Activated T-cell treated with anti-CD3 and anti-CD28 coated beads for 48 hours (primary cell): ENCODE data around the gene TWIST2.

Source experiments
- DNase-seq: peaks from one replicate; pipeline ENCODE4 v3.0.0-alpha.2; 2020; ENCODE audit warnings: low read depth

The TWIST2 gene

DNA sequence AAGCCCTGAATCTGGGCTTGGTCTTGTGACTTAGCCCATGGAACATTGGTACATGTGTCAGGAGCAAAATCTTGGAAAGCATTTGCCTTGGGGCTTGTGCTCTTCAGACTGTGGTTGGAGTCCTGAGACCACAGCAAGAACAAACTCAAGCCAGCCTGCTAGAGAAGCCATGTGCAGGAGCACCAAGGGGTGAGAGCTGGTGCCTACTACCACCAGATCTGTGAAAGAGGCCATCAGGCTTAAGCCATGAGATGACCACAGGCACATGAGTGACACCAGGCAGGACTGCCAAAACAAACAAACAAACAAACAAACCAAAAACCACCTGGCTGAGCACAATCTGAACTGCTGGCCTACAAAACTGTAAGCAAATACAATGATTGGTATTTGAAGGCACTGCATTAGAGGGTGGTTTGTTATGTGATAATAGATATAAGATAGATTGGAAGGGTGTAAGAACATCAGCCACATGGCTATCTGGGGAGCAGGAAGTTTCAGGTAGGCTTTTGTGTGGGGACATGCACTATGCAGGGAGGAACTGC, 9.0 kb upstream of the TWIST2 start:
- no peak for DNase-seq

DNA sequence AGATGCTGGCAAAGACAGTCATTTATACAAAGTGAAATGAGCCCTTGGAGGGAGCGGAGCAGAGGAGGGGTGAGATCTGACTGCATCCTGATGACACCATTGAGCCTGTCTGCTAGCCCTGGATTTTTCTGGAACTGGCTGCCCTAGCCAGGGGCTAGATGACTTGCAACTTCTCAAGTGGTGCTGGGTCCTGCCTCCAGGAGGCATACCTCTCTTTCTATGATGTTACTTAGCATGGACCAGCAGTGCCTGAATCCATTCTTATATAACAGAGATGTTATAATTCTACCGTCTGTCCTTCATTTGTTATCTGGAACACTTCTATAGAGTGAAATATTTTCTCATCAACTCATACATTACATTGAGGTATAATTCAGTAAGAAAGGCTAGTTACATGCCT, 8.5 kb upstream of the TWIST2 start:
- DNase-seq: no peak

DNA sequence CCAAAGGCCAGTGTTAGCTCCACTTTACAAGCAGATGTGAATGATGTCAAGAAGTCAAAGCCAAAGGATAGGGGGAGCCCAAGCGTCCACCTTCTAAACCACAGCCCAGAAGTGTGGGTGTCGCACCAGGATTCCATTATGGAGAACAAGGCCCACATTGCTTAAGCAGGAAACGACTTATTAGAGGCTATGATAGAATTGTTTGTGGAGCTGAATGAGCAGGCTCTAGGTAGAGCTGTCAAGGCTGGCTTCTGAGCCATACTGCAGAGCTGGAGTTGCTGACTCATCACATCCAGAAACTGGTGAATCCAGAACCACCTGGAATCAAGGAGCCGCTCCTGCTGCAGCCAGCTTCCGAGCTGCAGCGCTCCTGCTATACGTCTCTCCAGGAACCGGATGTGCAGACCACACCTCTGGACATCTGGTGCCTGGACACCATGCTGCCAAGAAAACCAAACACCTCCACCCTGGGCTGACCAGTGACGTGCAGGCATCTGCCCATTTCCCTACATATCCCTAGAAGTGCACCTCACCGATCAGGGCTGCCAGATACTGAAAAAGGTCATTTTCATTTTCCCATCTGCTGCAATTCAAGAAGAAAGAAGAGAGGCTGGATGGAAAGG, 6.2 kb upstream of the TWIST2 start:
- no peak for DNase-seq

DNA sequence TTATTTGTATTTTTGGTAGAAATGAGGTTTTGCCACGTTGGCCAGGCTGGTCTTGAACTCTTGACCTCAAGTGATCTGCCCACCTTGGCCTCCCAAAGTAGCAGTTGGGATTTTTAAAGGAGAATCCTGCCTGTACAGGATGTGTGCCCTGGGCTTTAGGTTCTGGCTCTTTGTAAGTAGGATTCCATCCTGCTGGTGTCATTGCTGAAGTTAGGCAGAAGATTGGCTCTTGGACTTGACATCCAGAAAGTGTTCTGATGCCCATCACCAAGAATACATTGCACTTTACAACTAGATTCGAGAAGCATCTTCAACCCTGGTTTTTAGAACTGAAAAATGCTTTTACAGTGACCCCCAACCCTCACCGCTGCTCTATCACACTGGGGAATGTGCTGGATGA, 4.4 kb upstream of the TWIST2 start:
- no peak for DNase-seq

DNA sequence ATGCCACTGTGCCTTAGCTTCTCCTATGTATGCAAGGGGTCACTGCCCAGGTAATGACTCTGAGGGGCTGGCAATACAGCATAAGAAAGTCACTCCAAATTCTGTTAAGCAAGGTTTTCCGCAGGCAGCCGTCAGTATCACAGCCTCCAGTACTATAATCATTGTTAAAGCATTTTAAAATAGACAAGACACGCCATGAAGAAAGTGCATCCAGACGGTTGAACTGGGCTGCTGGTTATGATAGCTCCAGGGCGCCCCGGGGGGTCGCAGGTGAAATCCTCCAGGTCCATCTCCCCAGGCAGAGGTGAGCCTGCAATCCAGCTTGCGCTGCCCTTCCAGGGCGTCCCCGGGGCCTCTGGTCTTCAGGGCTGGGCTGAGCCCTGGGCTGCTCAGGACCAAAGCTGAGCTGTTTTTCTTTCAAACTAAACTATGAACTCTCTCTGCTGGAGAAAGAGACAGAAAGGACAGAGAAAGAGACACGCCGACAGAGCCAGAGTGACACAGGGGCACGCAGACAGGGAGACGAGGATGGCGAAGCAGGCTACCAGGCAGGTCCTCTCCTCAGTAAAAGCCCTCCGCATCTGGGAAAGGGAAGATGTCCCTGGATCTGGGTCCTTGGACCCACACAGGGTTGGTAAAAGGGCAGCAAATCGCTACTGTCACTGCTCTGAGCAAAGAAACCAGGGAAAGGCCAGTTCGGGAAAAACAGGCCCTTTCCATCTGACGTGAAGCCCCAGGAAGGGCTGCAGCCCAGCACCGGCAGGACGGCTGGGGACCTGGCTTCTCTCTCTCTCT, 2.1 kb upstream of the TWIST2 start:
- no peak for DNase-seq

DNA sequence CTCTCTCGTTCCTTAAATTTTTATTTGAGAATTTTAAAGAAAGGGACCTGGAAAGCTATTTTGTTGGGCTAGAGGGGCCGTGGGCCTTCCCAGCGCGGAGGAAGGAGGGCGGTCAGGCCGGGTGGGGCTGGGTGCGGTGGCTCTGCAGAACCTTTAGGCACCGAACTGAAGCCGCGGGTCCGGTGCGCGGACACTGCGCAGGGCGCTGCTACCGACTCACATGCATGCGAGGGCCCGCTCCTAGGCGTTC, 1.6 kb upstream of the TWIST2 start:
- no peak for DNase-seq

DNA sequence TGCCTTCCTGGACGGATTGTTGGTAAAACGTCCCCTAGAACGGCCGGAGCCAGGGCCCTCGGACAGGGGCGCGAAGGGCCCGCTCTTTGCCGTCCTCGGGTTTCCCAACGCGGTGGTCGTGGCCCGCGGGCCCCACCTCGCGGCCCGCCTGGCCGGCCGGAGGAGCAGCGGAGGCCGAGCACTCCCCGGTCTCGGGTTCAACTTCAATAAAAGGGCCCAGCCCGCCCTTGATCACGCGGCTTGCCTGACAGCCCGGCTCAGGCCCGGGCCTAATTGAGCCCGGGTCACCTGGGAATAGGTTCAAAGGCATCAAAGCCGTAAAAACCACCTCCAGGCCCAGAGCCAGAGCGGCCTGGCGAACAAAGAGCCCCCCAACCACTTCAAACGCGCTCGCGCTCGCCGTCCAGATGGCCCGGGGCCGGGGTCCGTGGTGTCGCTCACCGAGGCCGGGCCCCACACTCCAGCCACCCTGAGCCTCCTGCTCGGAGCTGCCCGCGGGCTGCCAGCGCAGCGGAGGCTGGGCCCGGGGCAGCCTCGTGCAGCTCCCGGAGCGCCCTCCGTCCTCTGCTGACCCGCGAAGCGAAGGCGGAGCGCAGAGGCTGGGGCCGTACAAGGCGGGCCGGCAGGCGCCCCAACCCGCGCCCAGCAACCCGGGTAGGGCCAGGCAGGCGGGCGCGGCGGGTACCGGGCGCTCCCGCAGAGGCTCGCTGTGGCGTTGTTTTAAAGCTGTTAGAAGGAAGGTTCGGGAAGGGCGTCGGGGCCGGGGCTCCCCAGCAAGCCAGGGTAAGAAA, 1.1 kb upstream of the TWIST2 start:
- DNase-seq: no peak

DNA sequence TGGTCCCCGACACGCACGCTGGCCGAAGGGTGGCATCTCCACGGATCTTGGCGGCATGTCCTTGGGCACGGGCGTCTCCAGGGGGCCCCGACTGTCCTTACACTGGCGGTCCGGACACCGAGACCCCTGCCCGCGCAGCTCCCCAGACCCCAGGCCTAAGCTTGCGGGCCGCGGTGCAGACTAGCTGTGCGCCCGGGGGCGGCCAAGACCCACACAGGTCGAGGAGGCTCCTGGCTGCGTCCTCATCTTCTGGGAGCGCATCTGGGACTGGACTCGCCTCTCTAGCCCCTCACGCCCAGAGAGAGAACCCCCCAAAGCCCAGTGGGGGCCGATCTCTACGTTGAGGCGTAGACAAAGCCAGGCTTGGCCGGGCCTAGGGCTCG, 475 bp upstream of the TWIST2 start:
- DNase-seq: no peak

DNA sequence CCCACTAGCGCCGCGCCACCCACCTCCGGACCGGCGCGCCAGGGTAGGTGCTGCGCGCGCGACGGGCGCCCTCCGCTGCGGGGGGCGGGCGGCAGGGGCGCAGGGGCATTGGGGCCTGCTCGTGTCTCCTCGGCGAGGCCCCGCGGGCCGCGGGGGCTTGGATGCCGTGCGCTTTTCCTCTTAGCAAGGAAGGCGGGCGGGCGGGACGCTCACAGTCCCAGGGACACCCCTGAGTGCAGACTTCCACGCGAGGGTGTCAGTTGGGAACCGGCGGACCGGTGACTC, 748 bp downstream of the TWIST2 start:
- DNase-seq: no peak

DNA sequence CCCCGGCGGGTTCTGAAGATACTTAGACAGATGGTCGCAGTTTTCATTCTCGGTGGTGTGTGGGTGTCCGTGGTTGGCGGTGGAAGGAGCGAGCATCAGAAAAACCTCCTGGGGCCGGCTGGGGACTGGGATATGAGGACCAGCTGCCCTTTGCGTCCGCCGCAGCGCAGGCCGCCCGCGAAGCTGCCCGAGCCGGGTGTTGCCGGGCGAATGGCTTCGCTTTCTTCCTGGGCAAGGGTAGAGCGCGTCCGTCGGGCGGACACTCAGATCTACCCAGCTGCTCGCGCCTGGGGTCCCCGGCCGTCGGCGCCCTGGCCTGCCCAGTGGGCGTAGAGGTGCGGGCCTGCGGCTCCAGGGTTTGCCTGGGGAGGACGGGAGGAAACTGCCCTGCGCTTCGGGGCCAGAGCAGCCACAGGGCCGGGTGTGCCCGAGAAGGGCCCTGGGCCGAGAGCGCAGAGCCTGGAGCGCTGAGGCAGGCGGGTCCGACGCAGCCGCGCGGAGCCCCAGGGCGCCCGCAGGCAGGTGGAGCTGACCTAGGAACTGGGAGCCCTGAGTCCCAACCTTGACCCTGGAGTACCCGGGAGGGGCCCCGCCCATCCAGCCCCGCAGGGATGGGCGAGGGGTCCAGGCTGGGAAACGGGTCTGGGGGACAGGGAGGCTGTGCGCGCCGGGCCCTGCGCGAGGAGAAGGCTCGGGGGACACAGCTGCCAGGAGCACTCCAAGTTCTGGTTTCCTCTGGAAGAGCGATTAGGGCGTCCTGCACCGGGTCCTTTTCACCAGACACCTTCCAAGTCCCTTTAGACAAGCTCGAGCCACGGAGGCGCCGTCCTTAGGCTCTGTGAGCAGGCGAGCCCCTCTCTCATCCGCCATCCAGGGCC, 1.3 kb downstream of the TWIST2 start:
- no peak for DNase-seq

DNA sequence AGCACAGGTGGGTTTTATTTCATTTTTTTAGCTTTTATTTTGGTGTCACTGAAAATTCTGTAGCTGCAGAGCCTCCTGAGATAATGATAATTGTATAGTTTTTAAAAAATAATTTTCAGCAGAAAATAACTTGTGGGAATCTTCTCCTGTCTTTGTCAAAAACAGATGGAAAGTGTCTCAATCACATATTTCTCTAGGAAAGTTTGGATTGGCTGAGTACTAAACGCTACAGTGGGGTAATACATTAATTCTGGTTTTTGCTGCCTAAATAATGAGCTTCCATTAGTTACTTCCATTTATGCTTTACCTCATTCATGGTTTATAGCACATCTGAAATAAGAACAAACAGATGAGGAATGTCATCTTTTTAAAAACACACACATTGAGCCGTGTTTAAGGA, 2.2 kb downstream of the TWIST2 start:
- no peak for DNase-seq

DNA sequence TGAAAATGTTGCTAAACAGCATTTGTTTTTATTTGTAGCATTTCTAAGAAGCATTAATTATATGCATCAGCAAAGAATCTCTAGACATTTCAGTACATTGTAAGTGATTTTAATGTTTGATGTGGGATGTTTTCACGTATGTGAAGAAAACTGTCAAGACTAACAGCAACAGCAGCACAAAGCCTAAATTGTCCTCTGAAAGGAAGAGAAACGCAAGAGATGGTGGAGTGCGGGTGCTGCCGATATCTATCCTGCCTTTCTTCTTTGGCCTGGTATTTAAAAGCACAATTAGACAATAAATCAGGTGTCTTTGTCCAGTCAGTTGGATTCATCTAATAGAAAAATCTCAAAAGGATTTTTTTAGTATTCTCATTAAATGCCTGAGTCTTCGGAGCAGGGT, 3.1 kb downstream of the TWIST2 start:
- DNase-seq: no peak

DNA sequence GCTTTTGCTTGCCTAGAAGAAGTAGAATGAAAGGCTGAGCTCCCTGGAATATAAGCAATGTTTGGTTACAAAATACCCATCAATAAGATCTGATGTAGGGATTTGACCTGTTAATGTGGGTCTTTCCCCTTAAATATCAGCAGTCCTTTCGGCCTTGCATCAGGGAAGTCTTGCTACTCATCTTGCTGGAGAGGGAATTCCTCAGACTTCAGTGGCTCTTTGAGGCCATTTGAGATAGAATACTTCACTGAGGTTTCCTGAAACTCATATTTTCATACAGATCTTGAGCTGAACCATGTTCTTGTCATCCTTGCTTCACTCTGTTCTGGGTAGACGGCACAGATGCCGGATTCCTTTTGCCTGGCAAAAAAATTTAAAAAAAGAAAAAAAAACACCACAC, 3.9 kb downstream of the TWIST2 start:
- DNase-seq: no peak

DNA sequence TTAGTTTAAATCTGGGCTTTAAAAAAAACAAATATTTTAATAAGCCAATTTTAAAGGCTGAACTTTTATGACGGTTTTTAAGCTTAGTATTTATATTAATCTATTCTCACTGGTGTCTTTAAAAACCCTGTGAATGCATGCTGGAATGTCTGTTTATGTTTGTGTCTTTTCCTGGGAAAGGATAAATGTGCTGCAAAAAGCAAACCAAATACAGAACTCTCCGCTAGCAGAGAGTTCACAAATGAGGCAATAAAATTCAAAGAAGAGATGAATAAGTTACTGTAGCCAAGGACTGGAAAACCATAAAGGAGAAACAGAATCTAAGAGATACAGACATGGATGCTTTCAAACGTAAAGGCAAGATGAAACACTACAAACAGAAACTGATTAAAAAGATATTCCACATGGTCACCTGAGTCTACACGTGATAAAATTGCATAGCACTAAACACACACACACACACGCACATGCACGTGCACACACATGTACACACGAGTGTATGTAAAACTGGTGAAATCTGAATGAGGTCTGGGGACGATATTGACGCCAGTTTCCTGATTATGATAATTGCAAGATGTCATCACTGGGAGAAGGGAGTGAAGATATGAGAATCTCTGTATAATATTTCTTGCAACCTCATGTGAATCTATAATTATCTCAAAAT, 4.5 kb downstream of the TWIST2 start:
- DNase-seq: no peak

DNA sequence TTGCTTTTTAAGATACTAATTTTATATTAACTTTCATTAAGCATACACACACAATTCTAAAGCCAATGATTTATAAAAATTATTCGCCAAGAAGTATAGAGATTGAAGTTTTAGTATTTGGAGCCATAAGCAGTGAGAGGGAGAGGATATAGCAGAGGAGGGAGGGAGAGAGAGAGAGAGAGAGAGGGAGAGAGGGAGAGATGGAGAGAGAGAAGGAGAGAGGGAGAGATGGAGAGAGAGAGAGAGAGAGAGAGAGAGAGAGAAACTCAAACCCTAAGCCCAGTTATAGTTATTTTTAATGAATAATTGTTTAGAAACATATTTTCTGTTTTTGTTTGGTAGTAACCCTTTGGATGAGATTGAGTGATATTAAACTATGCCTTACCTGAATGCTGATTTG, 5.3 kb downstream of the TWIST2 start:
- DNase-seq: no peak

DNA sequence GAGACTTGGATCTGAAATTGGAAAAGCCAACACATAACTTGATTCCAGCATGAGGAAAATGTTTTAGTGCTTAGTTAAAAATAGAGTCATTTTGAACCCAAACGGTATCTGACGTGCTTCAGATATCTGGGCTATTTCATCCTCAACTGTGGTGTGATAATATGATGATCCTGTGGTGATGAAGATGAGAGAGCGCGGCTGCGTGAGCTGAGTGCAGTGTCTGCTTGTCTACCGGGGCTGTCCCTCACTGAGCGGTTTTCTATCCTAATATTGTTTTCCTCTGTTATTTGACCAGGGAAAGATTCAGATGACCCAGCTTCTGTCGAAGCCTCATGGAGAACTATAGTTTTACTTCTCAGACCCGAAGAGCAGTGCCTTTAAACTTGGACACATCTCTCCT, 5.8 kb downstream of the TWIST2 start:
- no peak for DNase-seq

DNA sequence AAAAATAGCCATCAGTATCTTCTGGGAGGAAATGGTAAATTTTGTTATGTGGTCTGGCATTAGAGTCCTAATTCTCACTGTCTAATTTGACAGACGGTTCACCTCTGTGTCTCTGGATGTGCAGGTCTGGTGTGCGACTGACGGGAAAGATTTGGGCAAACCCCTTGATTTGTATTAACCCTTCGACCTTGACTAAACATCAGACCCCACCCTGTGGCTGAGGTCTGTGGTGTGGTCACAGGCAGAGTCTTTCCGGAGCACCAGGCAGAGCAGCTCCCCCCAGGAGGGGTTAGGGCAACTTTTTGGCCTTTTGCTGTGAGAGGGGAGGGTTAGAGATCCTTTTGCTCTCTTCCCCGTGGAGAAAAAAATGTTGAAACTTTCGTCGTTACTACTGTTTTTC, 6.4 kb downstream of the TWIST2 start:
- no peak for DNase-seq

DNA sequence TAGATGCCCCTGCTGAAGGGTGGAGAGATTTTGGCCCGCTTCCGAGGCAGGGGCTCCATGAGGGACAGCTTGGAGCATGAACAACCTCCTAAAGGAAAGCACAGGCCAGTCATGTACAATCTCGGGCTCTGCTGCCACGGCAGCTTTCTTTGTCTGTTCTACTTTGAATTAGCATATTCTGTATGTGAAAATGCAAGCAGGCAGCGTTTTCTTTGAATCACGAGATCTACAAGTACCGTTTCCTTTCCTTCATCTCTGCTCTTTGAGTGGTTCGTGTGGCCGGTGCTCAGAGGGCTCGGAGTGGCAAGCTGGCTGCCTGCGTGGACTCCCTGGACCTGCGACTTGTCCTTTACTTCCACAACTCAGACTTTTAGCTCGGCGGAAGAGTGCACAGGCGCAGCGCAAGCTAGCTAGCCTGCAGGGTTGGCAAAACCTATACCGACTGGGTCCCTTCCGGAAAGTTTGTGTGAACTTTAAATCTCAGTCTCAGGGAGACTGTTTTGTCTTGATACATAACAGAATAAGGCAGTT, 6.9 kb downstream of the TWIST2 start:
- no peak for DNase-seq

DNA sequence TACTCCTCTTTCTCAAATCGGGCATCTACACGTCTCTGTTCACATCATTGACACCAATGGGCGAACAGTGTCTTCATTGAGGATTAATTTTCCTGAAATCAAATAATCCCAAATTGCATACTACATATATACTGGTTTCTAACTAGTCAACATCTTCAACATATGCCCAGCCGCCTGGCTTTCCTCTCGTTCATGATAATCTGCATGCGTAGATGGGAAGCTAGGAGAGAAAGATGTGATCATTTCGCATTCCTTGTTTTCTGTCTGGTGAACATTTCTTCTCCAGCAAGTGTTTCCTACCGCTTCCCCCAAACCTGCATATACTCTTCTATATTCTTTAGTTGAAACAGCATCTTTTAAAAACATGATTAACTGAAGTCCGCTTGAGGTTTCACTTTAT, 7.4 kb downstream of the TWIST2 start:
- DNase-seq: no peak

DNA sequence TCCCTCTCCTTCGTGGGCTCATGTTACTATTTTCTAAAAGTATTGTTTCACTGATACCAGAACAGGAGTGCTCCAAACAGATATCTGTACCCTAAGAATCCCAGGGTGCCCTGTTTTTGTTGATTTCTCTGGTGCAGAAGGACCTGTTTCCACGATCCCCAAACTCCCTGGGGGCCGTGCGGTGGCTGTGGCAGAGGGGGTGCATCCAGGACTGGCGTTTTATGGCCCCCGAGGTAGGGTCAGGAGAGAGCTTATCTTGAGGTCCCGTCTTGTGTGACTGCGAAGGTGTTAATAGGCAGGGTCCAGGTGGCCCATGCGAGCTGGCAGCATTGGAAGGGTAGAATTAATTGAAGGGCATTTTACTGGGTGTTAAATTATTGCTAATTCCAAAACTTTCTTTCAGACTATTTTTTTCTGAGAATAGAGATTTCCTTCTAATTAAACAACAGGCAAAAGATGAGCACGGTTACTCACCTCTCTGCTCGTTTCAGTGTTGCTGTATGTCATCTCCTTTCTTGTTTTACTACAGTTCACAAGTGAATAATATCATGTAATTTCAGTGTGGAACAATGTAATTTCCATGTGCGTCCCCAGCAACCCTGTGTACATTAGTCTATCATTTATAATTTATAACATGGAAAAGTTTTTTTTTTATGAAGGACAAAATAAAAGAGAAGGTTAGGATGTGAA, 8.2 kb downstream of the TWIST2 start:
- DNase-seq: no peak
